GM19239 (cell line): ENCODE data around the gene BCL2L11.

Experiments used
- DNase-seq: peaks from one replicate; pipeline ENCODE4 v3.0.0; 2011; ENCODE audit warnings: low spot score; ENCODE audit not compliant: insufficient read length
- FAIRE-seq: peaks from 2 replicates; lab custom pipeline; 2011; peaks lifted over from hg19 to GRCh38; lab: Jason Lieb, UNC

BCL2L11 gene

GRCh38 chr2:111186121-111186715 is 65.5 kb downstream of the BCL2L11 start:
- DNase-seq (no peak), FAIRE-seq (no peak)

- FAIRE-seq = no peak
- no peak for DNase-seq
Measured at GRCh38 chr2:111186933-111187332, 66.2 kb downstream of the BCL2L11 start.

DNA sequence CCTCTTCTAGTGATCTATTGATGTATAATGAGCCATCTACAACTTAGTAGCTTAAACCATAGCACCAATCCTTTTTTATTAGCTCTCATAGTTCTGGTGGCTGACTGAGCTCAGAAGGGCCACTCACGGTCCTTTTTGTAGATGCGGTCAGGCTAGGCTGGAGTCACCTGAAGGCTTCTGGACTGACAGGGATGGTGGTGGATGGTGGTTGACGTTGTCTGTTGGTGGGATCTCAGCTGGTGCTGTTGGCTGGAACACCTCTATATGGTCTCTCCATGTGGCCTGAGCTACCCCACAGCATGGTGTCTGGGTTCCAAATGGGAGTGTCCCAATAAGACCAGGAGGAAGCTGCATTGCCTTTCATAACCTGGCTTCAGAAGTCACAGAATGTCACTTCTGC is 68.0 kb downstream of the BCL2L11 start:
- no peak for FAIRE-seq

GRCh38 chr2:111189106-111189505 is 68.4 kb downstream of the BCL2L11 start:
- no peak for FAIRE-seq

More for the DNA sequence above, 68.0 kb downstream of the BCL2L11 start:
- DNase-seq = no peak

GRCh38 chr2:111190816-111191540 is 70.3 kb downstream of the BCL2L11 start:
- DNase-seq = no peak
- no peak for FAIRE-seq

More at GRCh38 chr2:111189106-111189505, 68.4 kb downstream of the BCL2L11 start:
- no peak for DNase-seq

DNA sequence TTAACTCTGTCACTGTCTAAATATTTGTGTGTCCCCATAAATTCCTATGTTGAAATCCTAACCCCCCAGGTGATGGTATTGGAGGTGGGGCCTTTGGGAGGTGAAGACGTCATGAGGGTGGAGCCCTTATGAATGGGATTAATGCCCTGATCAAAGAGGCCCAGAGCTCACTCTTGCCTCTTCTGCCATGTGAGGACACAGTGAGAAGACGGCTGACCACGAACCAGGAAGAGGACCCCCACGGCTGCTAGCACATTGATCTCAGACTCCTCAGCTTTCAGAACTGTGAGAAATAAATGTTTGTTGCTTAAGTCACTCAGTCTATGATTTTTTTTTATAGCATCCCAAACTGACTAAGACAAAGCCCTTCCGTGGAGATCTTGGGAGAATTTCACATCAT is 71.2 kb downstream of the BCL2L11 start:
- no peak for FAIRE-seq
- DNase-seq = no peak

DNA sequence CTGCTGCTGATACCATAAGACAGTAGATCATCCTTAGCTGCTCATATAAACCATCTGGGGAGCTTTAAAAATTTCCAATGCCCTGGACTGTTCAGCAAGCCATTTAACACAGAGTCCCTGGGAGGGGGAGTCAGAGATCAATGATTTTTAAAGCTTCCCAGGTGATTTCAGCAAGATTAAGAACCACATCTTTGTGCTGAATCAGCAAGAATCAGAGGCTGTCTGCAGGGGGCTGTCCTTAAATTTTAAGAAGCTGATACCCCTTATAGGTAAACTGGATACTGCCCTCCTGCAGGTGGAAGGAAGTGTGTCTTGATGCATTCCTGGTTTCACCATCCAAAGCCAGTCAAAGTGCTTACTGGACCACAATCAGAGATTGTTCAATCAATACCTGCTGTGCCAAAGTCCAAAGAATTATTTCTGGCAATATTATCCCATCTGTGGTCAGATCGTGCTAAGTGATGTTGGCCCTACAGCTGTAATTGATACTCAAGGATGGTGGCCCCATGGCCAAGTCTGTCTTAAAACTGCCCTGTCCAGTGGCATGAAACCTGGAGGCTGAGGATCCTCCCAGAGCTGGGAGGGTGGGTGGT is 72.2 kb downstream of the BCL2L11 start:
- no peak for FAIRE-seq
- DNase-seq = no peak

- DNase-seq (peak; percentile 66), FAIRE-seq (peak; percentile 89)
Measured at GRCh38 chr2:111194835-111195621, 74.3 kb downstream of the BCL2L11 start.

GRCh38 chr2:111196435-111196834 is 75.7 kb downstream of the BCL2L11 start:
- FAIRE-seq (no peak), DNase-seq (no peak)

DNA sequence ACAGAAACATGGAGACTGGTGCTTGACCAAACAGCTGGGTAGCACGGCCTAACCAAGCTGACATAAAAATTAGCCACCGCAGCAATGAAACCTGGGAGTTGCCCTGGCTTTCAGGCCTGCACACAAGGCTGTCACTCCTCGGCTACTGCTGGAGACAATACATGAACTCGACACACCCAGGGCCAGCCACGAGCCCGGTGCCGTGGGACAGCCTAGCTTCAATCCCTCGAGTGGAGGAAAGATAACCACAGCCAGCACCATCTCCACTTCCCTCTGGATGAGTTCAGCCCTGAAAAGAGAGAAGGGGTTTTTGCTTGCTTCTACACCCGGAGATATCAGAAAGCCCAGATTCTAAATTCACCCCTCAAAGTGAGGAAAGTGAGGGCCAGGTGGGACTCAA is 78.0 kb downstream of the BCL2L11 start:
- DNase-seq (no peak), FAIRE-seq (no peak)

- DNase-seq = no peak
- no peak for FAIRE-seq
Measured at GRCh38 chr2:111199840-111200239, 79.1 kb downstream of the BCL2L11 start.

- DNase-seq = no peak
- no peak for FAIRE-seq
Measured at GRCh38 chr2:111200333-111200881, 79.7 kb downstream of the BCL2L11 start.

- FAIRE-seq (peak; percentile 61), DNase-seq (no peak)
Measured at GRCh38 chr2:111201214-111201613, 80.5 kb downstream of the BCL2L11 start.

DNA sequence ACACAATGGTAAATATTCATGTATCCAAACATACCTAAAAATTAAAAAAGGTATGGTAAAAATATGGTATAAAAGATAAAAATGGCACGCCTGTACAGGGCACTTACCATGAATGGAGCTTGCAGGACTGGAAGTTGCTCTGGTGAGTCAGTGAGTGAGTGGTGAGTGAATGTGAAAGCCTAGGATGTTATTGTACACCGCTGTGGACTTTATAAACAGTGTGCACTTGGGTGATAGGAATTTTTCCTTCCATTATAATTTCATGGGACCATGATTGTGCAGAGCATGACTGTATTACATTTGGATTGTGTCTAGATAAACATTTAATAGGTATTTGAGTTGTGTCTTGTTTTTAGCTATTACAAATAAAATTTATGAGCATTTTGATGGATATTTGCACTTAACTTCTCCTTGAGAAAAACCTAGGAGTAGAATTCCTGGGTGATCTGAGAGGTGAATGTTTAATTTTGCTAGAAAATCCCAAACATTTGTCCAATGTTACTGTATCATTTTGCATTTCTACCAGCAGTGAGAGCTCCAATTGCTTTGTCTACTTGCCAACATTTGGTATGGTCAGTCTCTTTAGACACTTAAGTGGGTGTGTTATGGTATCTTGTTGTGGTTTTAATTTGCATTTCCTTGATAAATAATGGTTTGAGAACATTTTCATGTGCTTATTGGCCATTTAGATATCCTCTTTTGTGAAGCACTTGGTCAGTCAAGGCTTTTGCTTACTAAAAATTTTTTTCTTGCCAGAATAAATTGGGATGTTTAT is 81.7 kb downstream of the BCL2L11 start:
- FAIRE-seq (no peak), DNase-seq (no peak)

- FAIRE-seq (no peak), DNase-seq (no peak)
Measured at GRCh38 chr2:111204706-111205105, 84.0 kb downstream of the BCL2L11 start.

- no peak for FAIRE-seq
Measured at GRCh38 chr2:111205774-111206173, 85.1 kb downstream of the BCL2L11 start.

DNA sequence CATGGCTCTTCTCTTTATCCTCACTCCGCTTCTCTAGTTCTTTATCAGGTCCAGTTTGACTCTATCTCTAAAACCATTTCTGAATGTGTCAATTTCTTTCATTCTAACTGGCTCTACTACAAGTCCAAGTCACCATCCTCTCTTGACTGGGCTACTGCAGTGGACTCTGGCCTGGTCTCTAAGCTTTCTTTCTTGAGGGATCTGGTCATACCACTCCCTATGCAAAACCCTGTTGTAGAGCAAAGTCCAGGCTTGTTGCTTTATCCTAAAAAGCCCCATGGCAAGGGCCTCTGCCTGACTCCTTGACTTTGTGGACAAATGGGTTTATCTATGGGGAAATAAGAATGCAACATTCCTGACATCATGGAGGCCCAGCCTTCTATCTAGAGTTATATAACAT is 87.1 kb downstream of the BCL2L11 start:
- no peak for DNase-seq
- no peak for FAIRE-seq

More at GRCh38 chr2:111205774-111206173, 85.1 kb downstream of the BCL2L11 start:
- no peak for DNase-seq

- no peak for DNase-seq
- no peak for FAIRE-seq
Measured at GRCh38 chr2:111208639-111209038, 87.9 kb downstream of the BCL2L11 start.

- DNase-seq (no peak), FAIRE-seq (peak; percentile 97)
Measured at GRCh38 chr2:111209045-111209514, 88.4 kb downstream of the BCL2L11 start.
